A673 (cell line): ENCODE results near the gene GDF7. TPM values are rescaled to one million over a fixed set of nuclear protein-coding genes. Genes with fewer than 3 reads are reported as not detected.

Experiments
- BruUV-seq: library from RNA; stranded (reverse); fragments of 400-500 nt; replicated peaks from 2 replicates; lab custom pipeline; 2021; lab: Mats Ljungman, UMichigan
- CTCF ChIA-PET: fragments of 300-600 bp; sonication (Branson Sonifier 250); formaldehyde crosslinking; loops from one replicate; lab custom pipeline; 2022; ENCODE audit warnings: antibody characterized with exemption; lab: Charles Lee
- POLR2A ChIA-PET: fragments of 300-600 bp; sonication (Branson Sonifier 250); formaldehyde crosslinking; loops from one replicate; lab custom pipeline; 2022; ENCODE audit warnings: antibody characterized with exemption; ENCODE audit not compliant: low non-redundant PET; lab: Charles Lee
- DNase-seq: peaks from one replicate; pipeline ENCODE4 v3.0.0-alpha.2; 2015; ENCODE audit warnings: low spot score
- H3K27ac ChIP-seq: fragments of 200-600 bp; sonication (generic); 2 replicates; pipeline ENCODE4 v1.5.1; 2016; ENCODE audit warnings: mixed run types, low read depth, mild to moderate bottlenecking, mixed read lengths, antibody characterized with exemption, low read length; ENCODE audit not compliant: poor library complexity, severe bottlenecking
- H3K27me3 ChIP-seq: fragments of 200-600 bp; sonication (generic); replicated peaks from 2 replicates; pipeline ENCODE4 v1.6.1; 2017; ENCODE audit warnings: mixed run types, low read depth, mild to moderate bottlenecking, mixed read lengths, antibody characterized with exemption, low read length; ENCODE audit not compliant: insufficient read depth, poor library complexity
- H3K36me3 ChIP-seq: fragments of 200-600 bp; sonication (generic); 2 replicates; pipeline ENCODE4 v1.6.1; 2016; ENCODE audit warnings: mixed run types, mild to moderate bottlenecking, mixed read lengths, antibody characterized with exemption, low read length; ENCODE audit not compliant: insufficient read depth, poor library complexity, severe bottlenecking
- H3K4me1 ChIP-seq: fragments of 200-600 bp; sonication (generic); 2 replicates; pipeline ENCODE4 v1.6.1; 2017; ENCODE audit warnings: mixed run types, mild to moderate bottlenecking, mixed read lengths, antibody characterized with exemption, low read length; ENCODE audit not compliant: insufficient read depth, poor library complexity, severe bottlenecking
- H3K4me3 ChIP-seq: fragments of 200-600 bp; sonication (generic); 2 replicates; pipeline ENCODE4 v1.5.1; 2016; ENCODE audit warnings: low read depth, mixed run types, mild to moderate bottlenecking, mixed read lengths, low read length; ENCODE audit not compliant: poor library complexity, severe bottlenecking
- H3K9me3 ChIP-seq: fragments of 200-600 bp; sonication (generic); 2 replicates; pipeline ENCODE4 v1.6.1; 2016; ENCODE audit warnings: mixed run types, low read depth, mild to moderate bottlenecking, mixed read lengths, antibody characterized with exemption, low read length; ENCODE audit not compliant: poor library complexity, severe bottlenecking
- EZH2 ChIP-seq: fragments of 200-600 bp; sonication (generic); IDR thresholded peaks from 2 replicates; pipeline ENCODE4 v1.6.1; 2017; ENCODE audit warnings: borderline replicate concordance, low read depth, mild to moderate bottlenecking, mixed read lengths, antibody characterized with exemption, low read length; ENCODE audit not compliant: poor library complexity, severe bottlenecking
- intact Hi-C: fragments of 100-400 bp; cut with micrococcal nuclease; formaldehyde crosslinking; loops from one replicate; pipeline ENCODE4 v1.10.0; 2022; ENCODE audit not compliant: unreplicated experiment
- total RNA-seq: library from RNA; stranded (reverse); gene quantifications from 2 replicates; pipeline ENCODE4 v1.2.3, GENCODE V29; 2021
- TF ChIP-seq, protein P1 (sequence below): fragments of 300-800, 200-600 bp; sonication (generic); conservative IDR thresholded peaks from 2 replicates; pipeline ENCODE4 v1.5.1; 2017; ENCODE audit warnings: low read depth, mild to moderate bottlenecking, antibody characterized with exemption, low read length, moderate library complexity, mixed read lengths

GDF7 gene
- total RNA-seq, 1 experiment from 2014 or later = not detected

DNA sequence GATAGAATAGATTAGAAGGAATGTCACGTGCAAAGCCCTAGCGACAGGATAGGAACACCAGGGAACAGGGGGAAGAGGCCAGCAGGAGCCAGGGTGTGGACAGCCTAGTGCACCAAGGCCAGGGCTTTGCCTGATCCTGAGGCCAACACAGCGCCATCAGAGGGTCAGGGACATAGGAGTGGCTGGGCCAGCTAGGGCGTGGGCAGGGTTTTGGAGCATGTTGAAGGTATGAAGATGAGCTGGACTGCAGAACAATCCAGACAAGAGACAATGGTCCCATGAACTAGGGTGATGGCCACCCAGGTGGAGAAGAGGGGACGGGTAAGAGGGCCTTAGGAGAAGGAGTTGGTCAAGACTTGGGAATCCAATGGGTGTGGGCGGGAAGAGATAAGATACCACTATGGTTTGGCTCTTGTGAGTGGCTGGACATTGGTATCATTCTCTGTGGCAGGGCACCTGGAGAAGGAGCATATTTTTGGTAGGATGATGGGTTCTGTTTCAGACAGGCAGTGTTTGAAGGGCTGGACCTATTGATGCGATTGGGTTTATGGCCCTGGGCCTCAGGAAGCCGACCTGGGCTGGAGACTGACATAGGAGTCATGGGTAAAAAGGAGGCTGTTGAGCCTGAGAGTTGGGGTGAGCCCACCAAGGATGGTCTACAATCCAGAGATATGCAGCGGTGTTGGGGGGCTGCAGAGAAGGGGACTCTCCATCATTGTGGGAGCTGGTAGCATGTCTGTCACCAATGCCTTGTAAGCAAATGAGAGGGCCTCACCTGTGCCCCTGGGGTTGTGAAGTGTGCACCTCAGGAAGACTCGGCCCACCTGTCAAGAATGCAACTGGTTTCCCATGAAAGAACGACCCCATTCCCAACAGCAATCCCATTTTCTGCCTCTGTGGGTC is 14.0 kb upstream of the GDF7 start:
- intact Hi-C loops = no loop called here
- TF ChIP-seq EZH2 = no peak
- TF ChIP-seq, protein P1, sequence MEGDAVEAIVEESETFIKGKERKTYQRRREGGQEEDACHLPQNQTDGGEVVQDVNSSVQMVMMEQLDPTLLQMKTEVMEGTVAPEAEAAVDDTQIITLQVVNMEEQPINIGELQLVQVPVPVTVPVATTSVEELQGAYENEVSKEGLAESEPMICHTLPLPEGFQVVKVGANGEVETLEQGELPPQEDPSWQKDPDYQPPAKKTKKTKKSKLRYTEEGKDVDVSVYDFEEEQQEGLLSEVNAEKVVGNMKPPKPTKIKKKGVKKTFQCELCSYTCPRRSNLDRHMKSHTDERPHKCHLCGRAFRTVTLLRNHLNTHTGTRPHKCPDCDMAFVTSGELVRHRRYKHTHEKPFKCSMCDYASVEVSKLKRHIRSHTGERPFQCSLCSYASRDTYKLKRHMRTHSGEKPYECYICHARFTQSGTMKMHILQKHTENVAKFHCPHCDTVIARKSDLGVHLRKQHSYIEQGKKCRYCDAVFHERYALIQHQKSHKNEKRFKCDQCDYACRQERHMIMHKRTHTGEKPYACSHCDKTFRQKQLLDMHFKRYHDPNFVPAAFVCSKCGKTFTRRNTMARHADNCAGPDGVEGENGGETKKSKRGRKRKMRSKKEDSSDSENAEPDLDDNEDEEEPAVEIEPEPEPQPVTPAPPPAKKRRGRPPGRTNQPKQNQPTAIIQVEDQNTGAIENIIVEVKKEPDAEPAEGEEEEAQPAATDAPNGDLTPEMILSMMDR = no peak
- H3K36me3 ChIP-seq = no peaks in the 10 kb centered on the region
- no peaks in the 10 kb centered on the region for H3K4me1 ChIP-seq
- POLR2A ChIA-PET = no interaction called here
- no peaks in the 10 kb centered on the region for H3K9me3 ChIP-seq
- no peak overlapping the region for H3K27ac ChIP-seq
- no peak for DNase-seq
- CTCF ChIA-PET = no interaction called here
- no peak overlapping the region for H3K4me3 ChIP-seq
- H3K27me3 ChIP-seq = peaks cover 26% of the 10 kb centered on the region
- no TSS peak for BruUV-seq

DNA sequence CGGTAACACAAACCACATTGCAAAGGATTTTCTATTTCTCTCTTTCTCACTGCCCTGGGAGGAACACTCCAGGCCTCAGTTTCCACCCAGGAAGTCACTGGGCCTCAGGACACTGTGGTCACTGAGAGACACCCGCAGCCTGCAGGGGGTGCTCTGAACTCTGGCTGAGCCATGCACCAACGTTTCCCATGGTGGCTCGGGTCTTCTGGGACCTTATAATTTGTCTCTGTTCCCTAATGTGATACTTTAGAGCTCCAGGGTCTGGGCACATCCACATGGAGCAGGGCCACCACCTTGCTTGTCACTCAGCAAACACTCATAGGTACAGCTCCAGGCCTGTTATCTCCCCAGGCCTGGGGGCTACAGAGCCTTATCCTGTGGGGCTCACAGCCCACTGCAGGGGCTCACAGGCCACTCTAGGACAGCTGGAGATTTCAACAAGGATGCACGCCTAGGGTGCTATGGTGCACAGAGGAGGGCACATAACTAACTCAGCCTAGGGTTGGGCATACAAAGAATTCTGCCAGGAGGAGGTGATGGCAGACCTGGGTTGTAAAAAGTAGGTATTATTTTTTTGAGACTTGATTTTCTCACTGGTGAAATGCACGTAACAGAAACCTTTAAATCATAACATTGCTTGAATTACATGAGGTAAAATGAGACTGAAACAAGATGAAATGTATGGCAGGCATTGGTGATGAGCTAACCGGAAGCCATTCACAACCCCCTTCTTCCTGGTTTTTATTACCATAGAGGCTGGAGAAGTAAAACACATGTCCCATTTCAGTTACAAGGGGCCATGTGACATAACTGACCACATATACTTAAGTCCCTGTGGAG is 13.0 kb upstream of the GDF7 start:
- ChIA-PET CTCF (no interaction called here), POLR2A (no interaction called here)
- no peaks in the 10 kb centered on the region for H3K4me1 ChIP-seq
- peaks cover 34% of the 10 kb centered on the region for H3K27me3 ChIP-seq
- no peaks in the 10 kb centered on the region for H3K9me3 ChIP-seq
- intact Hi-C loops = no loop called here
- H3K36me3 ChIP-seq = no peaks in the 10 kb centered on the region
- H3K4me3 ChIP-seq = no peak overlapping the region
- no peak for DNase-seq
- TF ChIP-seq EZH2 = no peak
- TF ChIP-seq, protein P1 = 0 out of 2 replicates have a peak, but pooled peaks have one; percentile 24
- H3K27ac ChIP-seq = no peak overlapping the region
- BruUV-seq = no TSS peak

DNA sequence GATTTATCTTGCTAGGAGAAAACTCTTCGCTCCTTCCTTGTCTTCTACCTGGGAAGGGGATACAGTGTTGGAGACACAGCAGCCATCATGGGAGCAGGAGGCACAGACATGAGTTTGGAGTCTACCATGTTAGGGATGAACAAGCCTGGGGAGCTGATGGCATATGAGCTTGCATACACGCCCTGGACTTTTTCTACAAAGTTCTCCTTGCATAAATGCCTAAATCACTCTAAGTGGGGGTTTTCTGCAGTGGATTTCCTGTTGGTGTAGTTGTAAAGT is 12.5 kb upstream of the GDF7 start:
- no peak for TF ChIP-seq EZH2
- TF ChIP-seq, protein P1 = no peak
- no peaks in the 10 kb centered on the region for H3K9me3 ChIP-seq
- H3K36me3 ChIP-seq = no peaks in the 10 kb centered on the region
- no peak overlapping the region for H3K4me3 ChIP-seq
- no peaks in the 10 kb centered on the region for H3K4me1 ChIP-seq
- peaks cover 40% of the 10 kb centered on the region for H3K27me3 ChIP-seq
- BruUV-seq = no TSS peak
- POLR2A ChIA-PET = no interaction called here
- no peak for DNase-seq
- CTCF ChIA-PET = no interaction called here
- no peak overlapping the region for H3K27ac ChIP-seq
- intact Hi-C loops = no loop called here
